Psoas muscle (tissue), 8 donors: Measurements from ENCODE around the gene ALOXE3. TPM values are rescaled to one million over a fixed set of nuclear protein-coding genes. Genes with fewer than 3 reads are reported as not detected.

Experiments used
- ATAC-seq, 4 donors: fragments of 200-7000 bp; cut with Tn5 transposase; one replicate each; pipeline ENCODE4 v1.9.1; 2020; ENCODE audit warnings: moderate library complexity in 3 of 4, mild to moderate bottlenecking in 2 of 4
- DNase-seq, 2 donors: peaks; one replicate each; pipeline ENCODE4 v3.0.0-alpha.2; 2020
- H3K27ac ChIP-seq: fragments of 200-600 bp; one replicate; pipeline ENCODE4 v1.8.0; 2022
- H3K27me3 ChIP-seq, 3 donors: fragments of 200-600 bp in 1 of 3; one replicate each; pipeline versions ENCODE4 v1.6.1 to v1.8.0; 2013 to 2022; ENCODE audit warnings: low read length in 2 of 3, mild to moderate bottlenecking in 2 of 3, moderate library complexity in 1 of 3; ENCODE audit not compliant: insufficient read depth in 3 of 3
- H3K36me3 ChIP-seq, 2 donors: fragments of 200-600 bp in 1 of 2; one replicate each; pipeline versions ENCODE4 v1.6.1 to v1.8.0; 2013 to 2022; ENCODE audit warnings: low read depth in 1 of 2, mild to moderate bottlenecking in 1 of 2, moderate library complexity in 1 of 2; ENCODE audit not compliant: insufficient read depth in 1 of 2
- H3K4me1 ChIP-seq: fragments of 200-600 bp; one replicate; pipeline ENCODE4 v1.8.0; 2022
- H3K4me3 ChIP-seq: fragments of 200-600 bp; one replicate; pipeline ENCODE4 v1.8.0; 2022; ENCODE audit warnings: mild to moderate bottlenecking
- H3K9me3 ChIP-seq: fragments of 200-600 bp; one replicate; pipeline ENCODE4 v1.8.0; 2022
- WGBS, 3 donors: extraction: QIAGEN DNeasy Blood & Tissue Kit; methylation state at CpG; one replicate each; pipeline versions ENCODE4 v1.1.6 to v1.1.7; 2013; 5-methylcytosine and 5-hydroxymethylcytosine counted together
- intact Hi-C, 2 donors: fragments of 100-400 bp; cut with DNase I; formaldehyde crosslinking; loops; one replicate each; pipeline versions ENCODE4 v1.11.0 to v1.14.2; 2022
- polyA plus RNA-seq, 3 donors: library from polyadenylated mRNA; stranded (reverse); fragments of 200-250 nt; gene quantifications; one replicate each; pipeline ENCODE4 v1.2.3, GENCODE V29; 2013
- total RNA-seq, 4 donors: library from RNA; stranded (reverse); fragmentation: NEBNext Ultra II Directional in 2 of 4; extraction: Animal tissue kit (Norgen Biotek cat#: 25700) in 2 of 4; gene quantifications; one replicate each; pipeline versions ENCODE4 v1.2.1 to v1.2.4, GENCODE V29; 2021 to 2023
- TF ChIP-seq, protein P1 (sequence below): fragments of 200-600 bp; IDR thresholded peaks from one replicate; pipeline ENCODE4 v1.8.0; 2022; ENCODE audit warnings: antibody characterized with exemption
- donor health status: healthy with polysubstance abuse.
- donor health status: DM: no; HTN: no; CAD: no; lungs with moderate emphysema.
- donor health status: Bipolar disorder and iron deficiency.
- donor health status: healthy.
- donor health status: DM: yes; HTN: yes; CAD: no.
- donor health status: DM: no; HTN: no; CAD: no.
- donor health status: DM: no; HTN: no; CAD: no.
- donor health status: DM: yes; HTN: yes; CAD: no.

Gene ALOXE3
- total and polyA plus RNA-seq, 7 donors, result 0.42 TPM; not detected in 6

DNA sequence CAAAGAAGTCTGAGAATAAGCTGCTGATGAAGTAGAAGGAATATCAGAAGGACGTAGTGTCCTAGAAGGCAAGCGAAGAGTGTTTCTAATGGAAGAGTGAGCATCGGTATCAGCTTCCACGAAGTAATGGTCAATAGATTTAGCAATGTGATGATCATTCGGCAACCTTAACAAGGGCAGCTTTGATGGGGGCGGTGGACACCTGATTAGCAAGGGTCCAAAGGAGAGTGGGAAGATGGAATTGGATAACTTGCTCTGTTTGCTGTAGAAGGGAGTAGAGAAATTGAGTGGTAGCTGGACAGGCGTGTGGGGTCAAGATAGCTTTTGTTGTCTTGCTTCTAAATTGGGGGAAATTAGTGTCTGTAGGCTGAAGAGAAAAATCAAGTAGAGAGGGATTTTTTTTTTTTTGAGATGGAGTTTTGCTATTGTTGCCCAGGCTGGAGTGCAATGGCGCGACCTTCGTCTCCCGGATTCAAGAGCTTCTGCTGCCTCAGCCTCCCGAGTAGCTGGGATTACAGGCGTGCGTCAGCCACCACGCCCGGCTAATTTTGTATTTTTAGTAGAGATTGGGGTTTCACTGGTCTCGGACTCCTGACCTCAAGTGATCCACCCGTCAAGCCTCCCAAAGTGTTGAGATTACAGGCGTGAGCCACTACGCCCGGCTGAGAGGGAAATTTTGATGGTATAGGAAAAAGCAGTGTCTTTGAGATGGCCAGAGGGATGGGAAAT lies 19.5 kb upstream of the ALOXE3 start:
- Histone ChIP-seq H3K36me3 (peaks cover 6 to 38% of the 10 kb centered on the region in 2 donors), H3K9me3 (no peaks in the 10 kb centered on the region), H3K27ac (peak overlapping the region; percentile 93), H3K4me3 (peak overlapping the region; percentile 48), H3K27me3 (no peaks in the 10 kb centered on the region), H3K4me1 (peaks cover 33% of the 10 kb centered on the region)
- DNase-seq (peak in 1 of 2 donors; percentile 47), ATAC-seq (no peak)
- TF ChIP-seq, protein P1, sequence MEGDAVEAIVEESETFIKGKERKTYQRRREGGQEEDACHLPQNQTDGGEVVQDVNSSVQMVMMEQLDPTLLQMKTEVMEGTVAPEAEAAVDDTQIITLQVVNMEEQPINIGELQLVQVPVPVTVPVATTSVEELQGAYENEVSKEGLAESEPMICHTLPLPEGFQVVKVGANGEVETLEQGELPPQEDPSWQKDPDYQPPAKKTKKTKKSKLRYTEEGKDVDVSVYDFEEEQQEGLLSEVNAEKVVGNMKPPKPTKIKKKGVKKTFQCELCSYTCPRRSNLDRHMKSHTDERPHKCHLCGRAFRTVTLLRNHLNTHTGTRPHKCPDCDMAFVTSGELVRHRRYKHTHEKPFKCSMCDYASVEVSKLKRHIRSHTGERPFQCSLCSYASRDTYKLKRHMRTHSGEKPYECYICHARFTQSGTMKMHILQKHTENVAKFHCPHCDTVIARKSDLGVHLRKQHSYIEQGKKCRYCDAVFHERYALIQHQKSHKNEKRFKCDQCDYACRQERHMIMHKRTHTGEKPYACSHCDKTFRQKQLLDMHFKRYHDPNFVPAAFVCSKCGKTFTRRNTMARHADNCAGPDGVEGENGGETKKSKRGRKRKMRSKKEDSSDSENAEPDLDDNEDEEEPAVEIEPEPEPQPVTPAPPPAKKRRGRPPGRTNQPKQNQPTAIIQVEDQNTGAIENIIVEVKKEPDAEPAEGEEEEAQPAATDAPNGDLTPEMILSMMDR, result no peak
- intact Hi-C loops, result loop anchor here (2.0 to 5.0 kb wide), 4 partner anchors 15 to 89 kb away; partner anchors contain the start of gene PER1 (in 1 of the 2)
- WGBS, 3 donors, result 48 to 56% (median 54%) methylated on average over 21 of the region's 21 CpGs

DNA sequence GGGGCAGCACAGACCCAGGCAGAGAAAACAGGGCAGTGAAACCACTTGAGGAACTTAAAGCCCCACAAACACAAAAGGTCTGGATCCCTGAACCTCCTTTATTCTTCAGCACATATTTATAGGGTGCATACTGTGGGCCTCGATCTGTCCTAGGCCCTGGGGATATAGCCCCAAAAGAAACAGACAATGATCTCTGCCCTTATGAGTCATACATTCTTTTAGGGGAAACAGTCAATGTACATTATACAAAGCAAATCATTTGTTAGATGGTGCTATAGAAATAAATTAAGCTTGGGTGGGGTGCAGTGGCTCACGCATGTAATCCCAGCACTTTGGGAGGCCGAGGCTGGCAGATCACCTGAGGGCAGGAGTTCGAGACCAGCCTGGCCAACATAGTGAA lies 15.6 kb upstream of the ALOXE3 start:
- no peak for DNase-seq
- Histone ChIP-seq H3K27me3 (no peaks in the 10 kb centered on the region), H3K4me1 (peaks cover 6% of the 10 kb centered on the region), H3K36me3 (no peaks in the 10 kb centered on the region), H3K4me3 (no peak overlapping the region), H3K27ac (no peak overlapping the region), H3K9me3 (no peaks in the 10 kb centered on the region)
- WGBS, 3 donors, result 89 to 94% (median 91%) methylated on average over 4 of the region's 4 CpGs
- TF ChIP-seq, protein P1, result no peak
- no peak for ATAC-seq
- intact Hi-C loops, result no loop called here

DNA sequence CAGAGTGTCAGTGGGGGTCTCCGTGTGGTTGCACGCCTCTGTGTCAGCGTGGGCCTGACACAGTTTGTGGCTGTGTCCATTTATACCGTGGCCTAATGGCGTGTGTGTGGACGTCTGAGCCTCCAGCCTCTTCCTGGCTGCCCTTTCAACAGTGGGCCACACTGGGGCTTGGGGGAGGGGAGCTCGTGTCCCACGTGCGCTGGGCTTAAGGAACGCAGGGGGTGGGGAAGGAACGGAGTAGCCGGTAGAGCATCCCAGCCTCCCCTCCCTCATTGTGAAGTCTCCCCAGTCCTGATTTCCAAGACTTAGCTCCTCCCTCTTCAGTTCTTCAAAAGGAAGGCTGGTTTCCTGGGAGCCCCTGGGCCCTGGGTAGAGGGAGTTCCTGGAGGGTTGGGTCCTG lies 15.1 kb upstream of the ALOXE3 start:
- intact Hi-C loops, result no loop called here
- no peaks in the 10 kb centered on the region for H3K9me3 ChIP-seq
- H3K36me3 ChIP-seq, result no peaks in the 10 kb centered on the region
- no peak overlapping the region for H3K27ac ChIP-seq
- ATAC-seq, result no peak
- 61 to 69% (median 67%) methylated on average over 12 of the region's 12 CpGs for WGBS, 3 donors
- DNase-seq, result peak in 1 of 2 donors; percentile 25
- no peaks in the 10 kb centered on the region for H3K27me3 ChIP-seq
- no peak overlapping the region for H3K4me3 ChIP-seq
- TF ChIP-seq, protein P1, result no peak
- H3K4me1 ChIP-seq, result peaks cover 5% of the 10 kb centered on the region

DNA sequence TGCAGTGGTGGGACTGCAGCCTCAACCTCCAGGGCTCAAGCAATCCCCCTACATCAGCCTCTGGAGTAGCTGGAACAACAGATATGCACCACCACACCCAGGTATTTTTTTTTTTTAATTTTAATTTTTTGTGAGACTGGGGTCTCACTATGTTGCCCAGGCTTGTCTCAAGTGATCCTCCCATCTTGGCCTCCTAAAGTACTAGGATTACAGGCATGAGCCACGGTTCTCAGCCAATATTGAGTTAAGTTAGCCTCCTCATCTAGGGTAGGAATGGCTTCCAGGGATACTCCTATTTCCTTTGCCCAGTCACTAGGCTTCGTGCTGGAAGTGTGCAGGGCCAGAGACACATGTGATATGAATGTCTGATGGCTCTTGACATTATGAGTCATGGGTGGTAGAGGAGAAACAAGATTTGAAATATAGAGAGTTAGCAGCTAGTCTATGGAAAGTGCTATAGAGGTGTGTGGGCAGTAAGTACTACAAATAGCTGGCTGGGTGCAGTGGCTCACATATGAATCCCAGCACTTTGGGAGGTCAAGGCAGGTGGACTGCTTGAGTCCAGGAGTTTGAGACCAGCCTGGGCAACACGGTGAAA lies 13.6 kb upstream of the ALOXE3 start:
- Histone ChIP-seq H3K27ac (no peak overlapping the region), H3K9me3 (no peaks in the 10 kb centered on the region), H3K36me3 (no peaks in the 10 kb centered on the region), H3K27me3 (no peaks in the 10 kb centered on the region), H3K4me3 (no peak overlapping the region), H3K4me1 (peaks cover 1% of the 10 kb centered on the region)
- DNase-seq (no peak), ATAC-seq (no peak)
- WGBS, 3 donors, result 57 to 84% (median 72%) methylated on average over 3 of the region's 3 CpGs
- TF ChIP-seq, protein P1, result no peak
- intact Hi-C loops, result no loop called here
